ENCODE results near the gene MX2.
A peak's percentile ranks its signal among the peaks of the same experiment; 100 is the strongest.

MX2 gene

DNA sequence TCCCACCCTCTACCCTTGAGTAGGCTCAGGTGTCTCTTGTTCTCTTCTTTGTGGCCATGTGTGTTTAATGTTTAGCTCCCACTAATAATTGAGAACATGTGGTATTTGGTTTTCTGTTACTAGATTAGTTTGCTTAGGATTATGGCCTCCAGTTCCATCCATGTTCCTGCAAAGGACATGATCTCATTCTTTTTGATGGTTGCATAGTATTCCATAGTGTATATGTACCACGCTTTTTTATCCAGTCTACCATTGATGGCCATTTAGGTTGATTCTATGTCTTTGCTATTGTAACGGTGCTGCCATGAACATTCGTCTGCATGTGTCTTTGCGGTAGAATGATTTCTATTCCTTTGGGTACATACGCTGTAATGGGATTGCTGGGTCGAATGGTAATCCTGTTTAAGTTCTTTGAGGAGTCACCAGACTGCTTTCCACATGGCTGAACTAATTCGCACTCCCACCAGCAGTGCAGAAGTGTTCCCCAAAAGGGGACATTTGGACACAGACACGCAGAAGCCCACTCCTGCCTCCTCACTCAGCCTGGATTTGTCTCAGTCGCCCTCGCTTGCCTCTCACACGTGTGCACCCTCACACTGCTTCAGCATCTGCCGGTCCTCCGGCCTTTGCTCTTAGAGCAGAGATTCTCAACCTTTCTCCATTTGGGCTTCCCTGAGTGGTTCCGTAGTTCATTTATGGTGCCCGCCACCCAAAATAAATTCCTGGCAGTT, 3.7 kb downstream of the MX2 start:
- peak; percentile 7 for DNase-seq

DNA sequence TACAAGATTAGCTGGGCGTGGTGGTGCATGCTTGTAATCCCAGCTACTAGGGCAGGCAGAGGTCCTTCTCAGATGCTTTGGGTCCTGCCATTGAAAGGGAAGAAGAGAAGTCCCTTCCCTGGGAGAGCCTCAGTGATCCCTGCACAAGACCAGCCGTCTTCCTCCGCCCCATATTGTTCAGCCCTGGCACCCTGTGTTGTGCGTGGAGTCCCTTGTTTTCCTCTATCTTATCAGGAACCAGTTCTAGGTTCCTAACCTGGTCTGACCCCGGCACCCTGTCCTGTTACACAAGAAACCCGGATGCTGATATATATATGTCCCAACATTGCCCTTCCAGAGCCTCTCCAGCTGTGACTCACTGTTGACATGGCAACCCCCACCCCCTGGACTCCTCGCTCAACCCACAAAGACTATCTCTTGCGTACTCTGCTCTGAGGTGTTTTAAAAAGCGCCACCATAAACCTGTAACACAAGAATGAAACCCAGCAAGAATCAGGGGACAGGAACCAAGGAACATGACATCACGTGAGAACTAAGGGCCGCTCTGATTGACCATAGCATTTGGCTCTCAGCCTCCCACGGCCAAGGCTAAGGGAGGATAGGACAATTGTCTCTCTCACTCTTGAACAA, 4.8 kb downstream of the MX2 start:
- no peak for DNase-seq

DNA sequence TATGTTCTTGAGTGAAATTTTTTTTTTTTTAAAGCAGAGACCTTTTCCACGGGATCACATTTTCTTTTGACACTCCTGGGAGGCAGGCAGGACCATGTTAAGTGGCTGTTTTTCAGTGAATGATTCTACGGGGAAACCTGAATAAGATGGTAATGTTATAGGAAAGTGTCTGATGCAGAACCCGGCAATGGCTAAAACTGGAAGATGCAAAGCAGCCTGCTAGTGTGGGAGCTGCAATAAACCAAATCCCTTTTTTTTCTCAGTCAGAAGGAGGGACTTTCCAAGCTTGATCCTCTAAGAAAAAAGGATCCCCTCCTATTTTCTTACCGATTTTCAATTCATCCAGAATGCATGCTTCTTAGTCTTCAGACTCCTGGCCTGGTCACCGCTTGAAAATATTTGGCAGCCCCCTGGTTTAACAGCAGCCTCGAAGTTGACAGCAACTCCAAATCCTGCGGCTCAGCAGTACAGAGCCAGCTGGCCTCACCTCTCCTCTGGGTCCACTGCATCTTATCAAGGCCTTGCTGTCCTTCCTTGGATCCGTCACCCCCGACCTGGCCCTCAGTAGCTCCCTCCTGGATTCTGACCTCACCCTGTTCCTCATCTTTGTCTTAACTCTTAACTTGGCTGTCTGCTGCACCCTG, 5.6 kb downstream of the MX2 start:
- DNase-seq, result no peak

DNA sequence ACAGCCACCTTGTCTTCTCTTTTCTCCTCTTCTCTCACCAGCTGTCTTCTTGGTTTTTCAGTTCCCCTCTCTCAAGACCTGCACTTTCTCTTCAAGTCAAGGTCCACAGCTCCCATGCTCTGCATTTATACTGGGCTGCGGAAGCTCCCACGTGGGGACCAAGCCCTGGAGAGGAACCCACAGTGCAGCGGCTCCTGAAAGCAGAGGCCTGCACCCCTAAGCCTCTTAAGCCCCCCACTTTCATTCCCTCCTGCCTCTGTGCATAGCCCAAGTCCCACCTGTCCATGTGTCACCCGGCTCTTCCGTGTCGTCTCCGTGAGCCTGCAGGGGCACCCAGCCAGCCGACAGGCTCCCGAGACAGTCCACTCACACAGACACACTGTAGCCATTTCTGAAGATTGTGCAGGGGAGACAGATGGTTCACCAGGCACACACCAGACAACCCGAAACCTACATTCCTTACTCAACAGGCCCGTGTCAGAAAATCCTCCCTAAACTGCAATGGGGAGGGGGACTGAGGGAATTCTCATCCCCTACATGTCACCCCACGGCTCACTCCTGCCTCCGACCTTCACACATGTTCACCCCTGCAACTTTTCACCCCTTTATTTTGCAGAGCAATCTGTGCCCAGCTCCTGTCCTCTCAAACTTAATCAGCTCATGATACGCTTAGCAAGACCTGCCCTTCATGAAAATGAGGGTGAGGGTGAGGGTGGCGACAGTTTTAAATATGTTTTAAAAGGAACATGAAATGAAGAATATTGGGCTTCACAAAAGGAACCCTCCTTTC, 6.3 kb downstream of the MX2 start:
- no peak for DNase-seq

DNA sequence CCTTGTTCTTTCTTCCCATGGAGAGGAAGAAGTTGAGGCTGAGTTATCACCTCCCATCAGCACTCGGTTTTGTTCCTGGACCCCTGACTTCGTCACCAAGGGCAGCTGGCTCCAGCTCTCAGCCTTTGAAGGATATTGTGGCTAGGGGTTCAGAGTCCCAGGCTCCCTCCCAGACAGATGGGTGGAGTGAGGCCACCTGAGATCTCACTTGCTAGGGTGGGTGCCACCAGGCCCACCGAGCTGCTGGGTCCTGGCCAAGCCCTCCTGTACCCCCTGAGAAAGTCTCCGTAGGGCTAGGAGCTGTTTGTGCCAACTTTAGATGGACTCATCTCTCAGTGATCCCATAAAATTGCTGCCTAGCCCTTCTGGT, 6.9 kb downstream of the MX2 start:
- no peak for DNase-seq

DNA sequence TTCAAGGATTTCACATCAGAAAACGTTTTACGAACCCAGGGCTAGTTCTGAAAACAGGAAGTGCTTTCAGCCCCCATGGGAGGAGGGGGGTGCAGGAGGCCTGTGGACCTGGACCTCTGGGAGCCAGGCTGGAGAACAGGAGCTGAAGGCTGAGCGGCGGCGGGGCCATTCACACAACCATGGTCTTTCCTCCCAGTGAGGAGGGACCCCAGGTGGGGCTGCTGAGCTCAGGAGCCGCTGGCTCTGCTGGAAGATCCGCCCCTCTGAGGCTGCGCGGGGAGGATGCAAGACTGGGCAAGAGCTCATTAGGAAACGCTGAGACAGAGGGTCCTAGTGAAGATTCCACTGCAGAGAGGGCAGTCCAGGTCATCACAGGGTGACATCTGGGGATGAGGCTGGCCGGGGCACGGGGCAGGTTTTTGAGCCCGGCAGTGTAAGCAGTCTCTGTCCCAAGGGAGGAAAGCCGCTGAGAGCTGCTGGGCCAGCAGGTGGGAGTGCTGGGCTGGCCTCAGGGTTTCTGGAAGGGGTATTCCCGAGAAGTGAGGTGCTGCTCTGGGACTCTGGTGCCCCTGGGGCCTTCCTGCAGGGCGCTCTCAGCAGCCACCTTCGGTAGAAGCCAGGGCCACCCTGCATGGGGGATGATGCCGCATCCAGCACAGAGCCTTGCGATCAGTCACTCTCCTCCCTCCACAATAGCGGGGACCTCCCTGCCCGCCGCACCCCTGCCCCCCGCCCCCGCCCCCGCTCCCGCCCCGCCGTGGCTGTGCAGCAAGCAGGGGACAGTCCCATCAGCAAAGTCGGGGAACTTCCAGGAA, 7.5 kb downstream of the MX2 start:
- no peak for DNase-seq

DNA sequence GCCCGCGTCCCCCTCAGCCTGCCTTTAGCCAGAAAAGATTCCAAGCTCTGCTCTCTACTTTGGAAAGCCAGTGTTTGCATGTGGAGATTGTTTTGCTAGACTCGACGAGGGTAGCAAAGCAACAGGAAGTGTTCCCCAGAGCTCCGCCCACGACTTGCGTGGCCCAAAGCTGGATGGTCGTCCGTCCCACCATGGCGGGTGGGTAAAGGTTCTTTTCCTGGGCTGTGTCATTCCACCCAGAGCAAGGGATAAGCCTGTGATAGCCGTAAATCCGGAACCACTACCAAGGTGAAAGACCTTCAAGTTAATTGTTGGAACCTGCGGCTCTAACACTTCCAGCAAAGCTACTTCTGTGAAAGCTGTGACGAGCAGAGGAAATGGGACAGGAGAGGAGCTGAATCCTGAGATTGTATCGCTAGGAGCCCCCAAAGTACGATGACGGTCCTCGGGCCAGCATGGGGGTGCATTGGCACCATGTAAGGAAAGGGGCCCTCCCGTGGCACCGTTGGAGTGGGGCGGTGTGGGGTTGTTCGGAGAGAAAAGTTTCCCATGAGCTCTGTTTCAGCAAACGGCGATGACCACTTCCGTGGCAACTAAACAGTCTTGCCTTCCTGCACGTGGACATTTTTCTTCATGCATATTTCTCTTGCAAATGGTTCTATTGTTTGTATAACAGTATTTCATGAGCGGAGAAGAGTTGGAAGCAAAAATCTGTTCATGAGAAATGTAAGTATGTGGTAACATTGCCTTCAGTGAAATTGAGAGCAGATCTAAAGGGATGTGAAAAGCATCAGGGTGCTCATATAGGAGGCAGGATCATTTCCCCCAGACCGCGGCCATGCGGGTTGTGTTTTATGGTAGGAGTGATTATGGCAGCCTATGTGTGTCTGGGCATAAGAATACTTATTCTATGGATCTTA, 8.4 kb downstream of the MX2 start:
- DNase-seq, result no peak

DNA sequence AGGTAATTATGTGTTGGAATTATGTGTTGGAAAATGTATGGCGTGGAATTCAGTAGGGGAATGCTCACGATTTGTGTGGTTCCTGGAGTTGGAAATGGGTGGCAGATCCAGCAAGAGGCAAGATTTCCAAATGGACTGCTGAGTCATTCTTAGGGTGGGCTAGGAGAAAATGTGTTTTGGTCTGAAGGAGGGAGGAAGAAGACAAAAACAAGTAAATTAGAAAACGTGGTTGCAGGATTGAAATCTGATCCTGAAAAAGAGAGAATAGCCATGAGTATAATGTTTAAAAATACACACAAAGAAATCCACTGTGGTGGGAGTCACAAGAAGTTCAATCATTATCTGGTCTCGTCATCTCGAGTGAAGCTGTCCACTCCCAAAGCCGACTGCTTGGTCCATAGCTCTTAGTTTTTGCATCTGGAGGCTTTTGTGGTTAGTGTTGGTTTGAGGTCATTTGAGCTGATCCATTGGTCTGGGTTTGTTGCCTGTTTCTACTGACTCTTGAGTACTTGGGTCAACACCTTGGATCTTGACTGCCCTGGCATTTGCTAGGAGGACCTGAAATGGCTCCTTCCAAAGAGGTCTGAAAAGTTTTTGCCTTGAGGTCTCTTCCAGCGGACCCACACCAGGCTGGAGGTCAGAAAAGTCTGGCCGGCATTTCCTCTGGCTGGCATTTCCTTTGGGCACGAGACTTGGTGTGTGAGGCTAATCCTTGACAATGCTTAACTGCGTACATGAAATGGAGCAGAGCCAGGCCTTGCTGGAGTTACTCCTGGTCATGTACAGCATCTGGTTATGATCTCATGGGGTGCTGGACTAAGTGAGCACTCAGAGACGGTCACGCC, 9.2 kb downstream of the MX2 start:
- no peak for DNase-seq

DNA sequence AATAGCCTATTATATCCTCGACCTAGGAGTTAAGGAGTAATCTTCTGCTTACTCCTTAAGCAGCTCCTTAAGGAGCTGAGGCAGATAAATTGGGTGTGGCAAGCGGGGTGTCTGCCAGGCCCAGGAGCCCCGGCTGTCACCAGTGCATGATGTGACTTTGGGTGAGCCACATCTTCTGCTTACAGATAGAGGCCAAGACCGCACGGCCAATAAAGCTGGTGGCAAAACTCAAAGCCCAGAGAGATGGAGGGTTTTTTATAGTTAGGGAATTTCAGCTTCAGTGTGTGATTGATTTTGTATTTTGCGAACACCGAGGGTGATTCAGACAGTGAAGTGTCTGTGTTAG, 9.8 kb downstream of the MX2 start:
- no peak for DNase-seq

DNA sequence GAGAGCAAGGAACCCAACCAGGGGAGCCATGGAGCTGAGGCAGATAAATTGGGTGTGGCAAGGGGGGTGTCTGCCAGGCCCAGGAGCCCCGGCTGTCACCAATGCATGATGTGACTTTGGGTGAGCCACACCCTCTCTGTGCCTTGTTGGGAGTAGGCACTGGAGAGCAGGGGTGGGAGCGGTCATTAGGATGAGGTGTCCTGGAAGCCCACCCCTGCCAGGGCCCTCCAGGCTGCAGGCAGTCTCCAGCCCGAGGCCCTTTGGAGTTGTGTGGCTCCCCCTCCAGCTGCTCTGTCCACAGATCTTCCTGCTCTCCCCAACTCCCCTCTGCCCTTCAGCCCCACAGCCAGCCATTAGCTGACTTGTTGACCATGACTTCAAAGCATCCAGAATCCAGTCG, 11.4 kb downstream of the MX2 start:
- DNase-seq, result peak; percentile 2

DNA sequence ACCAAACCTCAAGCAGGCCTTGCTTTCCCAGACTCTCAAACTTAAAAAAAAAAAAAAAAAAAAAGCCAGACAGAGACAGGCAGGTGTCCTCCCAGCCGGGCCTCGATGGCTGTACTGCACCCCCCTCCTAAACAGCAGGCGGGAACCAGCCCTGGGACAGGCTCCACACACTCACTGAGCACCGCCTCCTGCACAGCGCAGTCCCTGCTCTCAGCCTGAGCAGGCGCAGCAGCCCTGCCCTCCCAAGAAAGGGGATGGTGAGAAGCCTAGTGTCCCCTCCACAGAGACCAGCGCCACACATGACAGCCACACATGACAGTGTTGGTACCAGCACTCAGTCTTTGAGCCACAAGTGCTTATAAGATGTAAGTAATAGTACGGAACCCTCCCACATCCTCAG, 11.9 kb downstream of the MX2 start:
- DNase-seq, result no peak

DNA sequence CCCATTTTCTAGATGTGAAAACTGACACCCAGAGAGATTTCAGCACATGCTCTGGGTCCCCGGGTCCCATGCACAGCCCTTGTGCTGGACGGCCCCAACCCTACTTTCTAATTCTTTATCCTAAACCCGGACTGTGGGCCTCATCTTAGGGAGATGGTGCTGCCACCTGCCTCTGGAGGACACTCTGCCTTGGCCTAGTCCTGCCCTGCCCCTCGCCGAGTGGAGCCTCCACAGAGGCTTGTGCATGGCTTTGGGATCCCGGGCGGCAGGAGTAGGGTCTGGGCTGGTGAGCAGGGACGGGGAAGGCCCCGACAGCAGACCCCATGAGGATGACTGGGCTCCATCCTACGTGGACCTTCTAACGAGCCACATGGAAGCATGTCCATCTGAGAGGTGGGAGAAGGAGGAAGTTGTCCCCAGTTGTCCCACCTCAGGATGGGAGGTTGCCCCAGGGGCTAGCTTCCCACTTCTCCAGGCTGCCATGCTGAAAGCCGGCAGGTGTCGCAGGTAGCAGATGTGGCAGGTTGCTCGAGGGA, 12.4 kb downstream of the MX2 start:
- DNase-seq, result peak; percentile 9

DNA sequence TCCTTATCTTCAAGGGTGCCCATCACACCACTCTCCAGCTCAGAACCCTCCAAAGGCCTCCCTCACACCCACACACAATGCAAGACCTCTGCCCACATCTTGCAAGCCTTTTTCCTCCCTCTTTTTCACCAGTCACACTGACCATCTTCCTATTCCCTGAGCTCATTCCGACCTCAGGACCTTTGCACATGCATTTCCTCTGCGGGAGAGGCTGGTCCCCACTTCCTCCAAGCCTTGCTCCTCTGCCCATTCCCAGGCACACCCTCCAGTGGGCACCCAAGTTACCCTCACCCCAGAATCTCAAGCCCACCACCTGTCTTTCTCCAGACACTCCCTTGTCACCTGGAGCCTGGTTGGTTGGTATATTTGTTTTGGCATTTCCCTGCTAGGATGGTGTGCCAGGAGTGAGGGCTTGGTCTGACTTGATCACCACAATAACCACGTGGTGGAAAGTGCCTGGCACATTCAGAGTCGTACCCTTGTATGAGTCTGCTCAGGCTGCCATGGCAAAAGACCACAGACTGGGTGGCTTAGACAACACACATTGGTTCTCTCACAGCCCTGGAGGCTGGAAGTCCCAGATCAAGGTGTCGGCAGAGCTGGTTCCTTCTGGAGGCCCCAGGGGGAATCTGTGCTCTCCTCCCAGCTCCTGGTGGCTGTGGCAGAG, 13.2 kb downstream of the MX2 start:
- DNase-seq, result peak; percentile 1

DNA sequence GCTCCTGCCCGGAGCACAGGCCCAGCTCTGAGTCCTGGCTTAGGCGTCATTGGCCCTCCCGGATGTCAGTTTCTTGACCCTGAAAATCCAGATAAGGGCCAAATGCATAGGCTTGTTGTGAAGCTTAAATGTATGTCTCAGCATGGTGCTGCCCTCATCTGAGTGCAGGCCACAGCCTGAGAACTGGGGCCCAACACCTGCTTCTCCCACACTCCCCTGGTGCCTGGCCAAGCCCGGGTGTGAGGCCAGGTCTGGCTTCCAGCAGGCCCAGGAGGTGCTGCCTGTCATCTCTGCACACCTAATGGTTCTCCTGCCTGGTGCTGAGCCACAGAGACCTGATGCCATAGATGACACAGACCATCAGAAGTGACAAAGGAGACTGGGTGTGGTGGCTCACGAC, 14.0 kb downstream of the MX2 start:
- DNase-seq, result no peak

DNA sequence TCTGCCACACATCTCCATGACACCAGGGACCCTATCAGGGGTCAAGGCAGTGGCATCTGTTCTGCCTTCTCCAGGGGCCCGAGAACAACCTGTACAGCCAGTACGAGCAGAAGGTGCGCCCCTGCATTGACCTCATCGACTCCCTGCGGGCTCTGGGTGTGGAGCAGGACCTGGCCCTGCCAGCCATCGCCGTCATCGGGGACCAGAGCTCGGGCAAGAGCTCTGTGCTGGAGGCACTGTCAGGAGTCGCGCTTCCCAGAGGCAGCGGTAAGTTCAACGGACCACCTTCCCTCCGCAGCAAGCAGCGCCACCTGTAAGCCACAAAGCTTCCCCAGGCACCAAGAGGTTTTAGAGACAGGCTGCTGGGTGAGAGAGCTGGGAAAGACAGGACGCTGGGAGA, 15.9 kb downstream of the MX2 start:
- DNase-seq, result no peak

DNA sequence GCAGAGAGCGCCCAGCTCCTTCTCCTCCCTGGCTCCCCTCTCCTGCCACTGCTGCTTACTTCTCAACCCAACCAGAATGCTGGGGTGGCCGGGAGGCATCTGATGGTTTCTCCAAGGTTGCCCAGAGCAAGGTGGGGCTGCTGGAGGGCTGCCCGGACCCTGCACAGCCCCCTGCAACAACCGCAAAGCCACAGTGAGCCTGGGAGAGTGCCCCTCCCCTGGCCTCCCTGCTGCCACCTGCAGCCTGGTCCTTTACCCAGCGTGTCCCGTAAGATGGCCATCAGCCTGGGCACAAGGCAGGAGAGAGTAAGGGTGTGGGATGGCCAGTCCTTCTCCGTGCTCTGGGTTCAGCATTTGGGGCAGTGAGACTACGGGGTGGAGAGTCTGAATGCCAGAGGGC, 17.0 kb downstream of the MX2 start:
- DNase-seq, result no peak

DNA sequence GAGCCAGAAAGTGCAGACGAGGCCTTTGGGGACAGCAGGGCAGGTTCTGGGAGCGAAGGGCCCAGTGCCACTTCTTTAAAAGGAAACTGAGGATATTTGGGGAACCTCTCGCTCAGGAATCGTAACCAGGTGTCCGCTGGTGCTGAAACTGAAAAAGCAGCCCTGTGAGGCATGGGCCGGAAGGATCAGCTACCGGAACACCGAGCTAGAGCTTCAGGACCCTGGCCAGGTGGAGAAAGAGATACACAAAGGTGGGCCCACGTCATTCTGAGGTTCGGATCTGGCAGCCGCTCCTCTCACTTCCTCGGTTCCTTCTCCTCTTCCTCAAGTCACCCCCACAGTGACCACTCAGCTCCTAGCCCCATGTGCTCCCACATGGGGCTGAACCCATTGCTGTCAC, 18.1 kb downstream of the MX2 start:
- no peak for DNase-seq

DNA sequence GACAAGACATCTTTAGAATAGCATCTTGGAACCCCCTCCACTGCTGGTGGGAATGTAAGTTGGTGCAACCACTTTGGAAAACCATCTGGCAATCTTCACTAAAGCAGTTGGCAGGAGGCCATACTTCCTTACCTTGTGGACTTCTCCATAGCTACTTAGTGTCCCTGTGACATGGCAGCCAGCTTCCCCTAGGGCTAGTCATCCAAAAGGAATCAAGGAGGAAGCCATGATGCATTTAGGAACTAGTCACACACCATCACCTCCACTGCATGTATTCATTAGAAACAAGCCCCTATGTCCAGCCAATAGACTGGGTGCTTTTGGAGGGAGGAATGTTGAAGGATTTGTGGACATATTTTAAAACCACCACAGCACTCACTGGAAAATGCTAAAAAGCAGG, 19.9 kb downstream of the MX2 start:
- no peak for DNase-seq

DNA sequence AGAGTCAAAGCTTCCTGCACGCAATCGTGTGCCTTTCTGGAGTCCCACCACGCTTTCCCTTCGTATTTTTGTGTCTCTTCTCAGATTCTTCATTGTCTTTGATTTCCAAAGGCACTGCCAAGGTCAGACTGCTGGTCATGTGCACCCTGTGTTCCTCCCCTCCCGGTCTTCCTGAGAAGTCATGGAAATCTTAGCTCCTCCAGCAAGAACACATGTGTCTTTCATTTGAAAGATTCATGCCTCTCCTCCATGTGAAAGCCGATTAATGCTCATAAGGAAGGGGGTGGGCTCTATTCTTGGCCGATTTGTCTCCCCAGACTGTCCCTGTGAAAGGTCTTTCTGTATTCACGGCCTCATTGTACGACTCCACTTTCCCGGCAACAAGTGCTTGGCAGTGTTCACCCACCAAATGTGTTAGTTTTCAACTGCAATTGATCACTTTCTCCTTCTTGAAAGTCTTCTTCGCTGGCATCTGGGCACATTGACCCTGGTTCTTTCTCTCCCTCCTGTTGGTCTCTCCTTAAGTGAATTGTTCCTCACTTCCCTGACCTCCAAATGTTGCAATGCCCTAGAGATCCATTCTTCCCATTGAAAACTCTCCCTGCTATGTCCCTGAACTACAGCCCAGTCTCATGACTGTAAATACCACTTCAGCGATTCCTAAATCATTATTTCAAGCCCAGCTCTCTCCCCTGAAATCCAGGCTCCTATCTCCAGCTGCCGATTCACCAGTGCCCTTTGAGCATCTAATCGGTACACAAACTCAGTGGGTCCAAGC, 25.4 kb downstream of the MX2 start:
- DNase-seq, result no peak

Data from right hindlimb (tissue), 1 donor.